Measurements from ENCODE around the gene UNC13D.

Gene UNC13D

DNA sequence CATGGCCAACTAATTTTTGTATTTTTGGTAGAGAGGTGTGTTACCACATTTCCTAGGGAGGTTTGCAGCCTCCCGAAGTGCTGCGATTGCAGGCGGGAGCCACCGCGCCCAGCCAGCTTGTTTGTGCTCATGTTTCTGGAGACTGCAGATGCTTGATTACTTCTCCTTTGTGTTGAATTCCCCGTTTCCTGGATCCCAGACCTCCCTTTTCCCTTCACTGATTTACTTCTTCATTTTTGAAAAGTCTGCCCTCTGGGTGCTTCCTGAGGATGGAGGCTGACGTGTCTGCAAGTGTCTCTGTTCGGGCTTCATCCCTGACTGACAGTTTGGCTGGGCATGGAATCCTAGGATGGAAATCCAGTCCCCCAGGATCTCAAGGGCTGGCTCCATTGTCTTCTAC, 41.2 kb upstream of the UNC13D start:
- TF ChIP-seq GLIS3 (CRISPR knock-in tag; IDR thresholded peaks at IDR 0.05): no peak
- TF ChIP-seq BACH2 (CRISPR knock-in tag; IDR thresholded peaks at IDR 0.05; ENCODE audit: borderline replicate concordance): no peak
- ATAC-seq: no peak

DNA sequence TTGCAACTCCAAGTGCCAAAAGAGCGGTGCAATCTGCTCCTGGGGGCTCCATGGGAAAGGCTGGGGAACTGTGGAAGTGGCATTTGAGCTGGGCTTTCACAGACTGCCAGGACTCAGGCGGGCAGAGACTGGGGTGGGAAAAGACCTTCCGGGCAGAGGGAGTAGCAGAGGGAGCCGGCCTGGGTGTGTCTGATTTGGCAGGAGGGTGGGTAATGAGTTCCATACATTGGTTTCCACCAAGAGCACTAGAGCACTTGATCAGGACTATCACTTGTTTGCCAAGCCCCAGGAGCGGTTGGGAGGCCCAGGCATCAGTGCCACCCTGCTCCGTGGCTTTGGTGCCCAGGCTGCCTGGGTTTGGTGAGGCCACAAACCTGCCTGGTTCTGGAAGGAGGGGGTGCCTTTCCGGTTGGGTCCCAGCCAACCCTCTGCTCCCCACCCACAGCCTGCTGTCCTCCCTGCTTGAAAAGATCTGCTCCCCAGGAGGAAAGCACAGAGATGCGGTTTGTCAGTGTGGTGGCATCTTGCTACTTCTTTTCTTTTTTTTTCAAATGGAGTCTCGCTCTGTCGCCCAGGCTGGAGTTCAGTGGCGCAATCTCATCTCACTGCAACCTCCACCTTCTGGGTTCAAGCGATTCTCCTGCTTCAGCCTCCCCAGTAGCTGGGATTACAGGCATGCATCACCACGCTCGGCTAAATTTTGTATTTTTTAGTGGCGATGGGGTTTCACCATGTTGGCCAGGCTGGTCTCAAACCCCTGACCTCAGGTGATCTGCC, 37.7 kb upstream of the UNC13D start:
- TF ChIP-seq ZNF70 (CRISPR knock-in tag; IDR thresholded peaks at IDR 0.05) (no peak), OSR1 (CRISPR knock-in tag; IDR thresholded peaks at IDR 0.05) (no peak), SNAI2 (CRISPR knock-in tag; IDR thresholded peaks at IDR 0.05) (no peak), ZC3H10 (CRISPR knock-in tag; IDR thresholded peaks at IDR 0.05) (no peak), GLIS3 (CRISPR knock-in tag; IDR thresholded peaks at IDR 0.05) (no peak), ZNF565 (CRISPR knock-in tag; conservative IDR thresholded peaks at IDR 0.05; ENCODE audit: low read depth) (no peak), ISL1 (CRISPR knock-in tag; IDR thresholded peaks at IDR 0.05) (no peak), ESRRG (CRISPR knock-in tag; IDR thresholded peaks at IDR 0.05) (no peak), RARB (CRISPR knock-in tag; IDR thresholded peaks at IDR 0.05) (no peak), TCF4 (CRISPR knock-in tag; IDR thresholded peaks at IDR 0.05; ENCODE audit: borderline replicate concordance) (no peak), ARNTL (CRISPR knock-in tag; IDR thresholded peaks at IDR 0.05; ENCODE audit: borderline replicate concordance, low read depth) (no peak), ZFP30 (CRISPR knock-in tag; IDR thresholded peaks at IDR 0.05) (no peak), TOX (CRISPR knock-in tag; IDR thresholded peaks at IDR 0.05; ENCODE audit: borderline replicate concordance) (no peak), ZNF8 (CRISPR knock-in tag; IDR thresholded peaks at IDR 0.05) (no peak), PPARA (CRISPR knock-in tag; IDR thresholded peaks at IDR 0.05; ENCODE audit: borderline replicate concordance) (no peak)
- TF ChIP-seq, protein P1, sequence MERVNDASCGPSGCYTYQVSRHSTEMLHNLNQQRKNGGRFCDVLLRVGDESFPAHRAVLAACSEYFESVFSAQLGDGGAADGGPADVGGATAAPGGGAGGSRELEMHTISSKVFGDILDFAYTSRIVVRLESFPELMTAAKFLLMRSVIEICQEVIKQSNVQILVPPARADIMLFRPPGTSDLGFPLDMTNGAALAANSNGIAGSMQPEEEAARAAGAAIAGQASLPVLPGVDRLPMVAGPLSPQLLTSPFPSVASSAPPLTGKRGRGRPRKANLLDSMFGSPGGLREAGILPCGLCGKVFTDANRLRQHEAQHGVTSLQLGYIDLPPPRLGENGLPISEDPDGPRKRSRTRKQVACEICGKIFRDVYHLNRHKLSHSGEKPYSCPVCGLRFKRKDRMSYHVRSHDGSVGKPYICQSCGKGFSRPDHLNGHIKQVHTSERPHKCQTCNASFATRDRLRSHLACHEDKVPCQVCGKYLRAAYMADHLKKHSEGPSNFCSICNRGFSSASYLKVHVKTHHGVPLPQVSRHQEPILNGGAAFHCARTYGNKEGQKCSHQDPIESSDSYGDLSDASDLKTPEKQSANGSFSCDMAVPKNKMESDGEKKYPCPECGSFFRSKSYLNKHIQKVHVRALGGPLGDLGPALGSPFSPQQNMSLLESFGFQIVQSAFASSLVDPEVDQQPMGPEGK (CRISPR knock-in tag; IDR thresholded peaks at IDR 0.05; ENCODE audit: borderline replicate concordance): no peak
- no peak for ATAC-seq

DNA sequence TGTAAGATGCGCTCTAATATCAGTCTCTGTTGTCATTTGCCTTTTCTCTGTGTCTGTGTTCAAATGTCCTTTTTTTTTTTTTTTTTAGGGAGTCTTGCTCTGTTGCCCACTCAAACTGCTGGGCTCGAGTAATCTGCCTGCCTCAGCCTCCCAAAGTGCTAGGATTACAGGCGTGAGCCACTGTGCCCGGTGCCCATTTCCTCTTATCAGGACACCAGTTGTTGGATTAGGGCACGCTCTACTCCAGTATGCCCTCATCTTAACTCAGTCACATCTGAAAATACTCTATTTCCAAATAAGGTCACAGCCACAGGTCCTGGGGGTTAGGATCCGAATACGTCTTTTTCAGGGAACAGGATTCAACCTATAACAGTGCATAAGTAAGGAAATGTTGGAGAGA, 36.1 kb upstream of the UNC13D start:
- TF ChIP-seq GLIS3 (CRISPR knock-in tag; IDR thresholded peaks at IDR 0.05) (no peak), OSR1 (CRISPR knock-in tag; IDR thresholded peaks at IDR 0.05) (no peak), TOX (CRISPR knock-in tag; IDR thresholded peaks at IDR 0.05; ENCODE audit: borderline replicate concordance) (no peak), ISL1 (CRISPR knock-in tag; IDR thresholded peaks at IDR 0.05) (no peak), PPARA (CRISPR knock-in tag; IDR thresholded peaks at IDR 0.05; ENCODE audit: borderline replicate concordance) (no peak), ZFP30 (CRISPR knock-in tag; IDR thresholded peaks at IDR 0.05) (no peak), RARB (CRISPR knock-in tag; IDR thresholded peaks at IDR 0.05) (no peak), ZNF70 (CRISPR knock-in tag; IDR thresholded peaks at IDR 0.05) (no peak), SNAI2 (CRISPR knock-in tag; IDR thresholded peaks at IDR 0.05) (no peak), ZNF8 (CRISPR knock-in tag; IDR thresholded peaks at IDR 0.05) (no peak), CSDC2 (CRISPR knock-in tag; IDR thresholded peaks at IDR 0.05) (no peak)
- TF ChIP-seq, protein P1 (CRISPR knock-in tag; IDR thresholded peaks at IDR 0.05; ENCODE audit: borderline replicate concordance): no peak
- TF ChIP-seq, protein P2, sequence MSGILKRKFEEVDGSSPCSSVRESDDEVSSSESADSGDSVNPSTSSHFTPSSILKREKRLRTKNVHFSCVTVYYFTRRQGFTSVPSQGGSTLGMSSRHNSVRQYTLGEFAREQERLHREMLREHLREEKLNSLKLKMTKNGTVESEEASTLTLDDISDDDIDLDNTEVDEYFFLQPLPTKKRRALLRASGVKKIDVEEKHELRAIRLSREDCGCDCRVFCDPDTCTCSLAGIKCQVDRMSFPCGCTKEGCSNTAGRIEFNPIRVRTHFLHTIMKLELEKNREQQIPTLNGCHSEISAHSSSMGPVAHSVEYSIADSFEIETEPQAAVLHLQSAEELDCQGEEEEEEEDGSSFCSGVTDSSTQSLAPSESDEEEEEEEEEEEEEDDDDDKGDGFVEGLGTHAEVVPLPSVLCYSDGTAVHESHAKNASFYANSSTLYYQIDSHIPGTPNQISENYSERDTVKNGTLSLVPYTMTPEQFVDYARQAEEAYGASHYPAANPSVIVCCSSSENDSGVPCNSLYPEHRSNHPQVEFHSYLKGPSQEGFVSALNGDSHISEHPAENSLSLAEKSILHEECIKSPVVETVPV (CRISPR knock-in tag; IDR thresholded peaks at IDR 0.05): no peak
- TF ChIP-seq, protein P3, sequence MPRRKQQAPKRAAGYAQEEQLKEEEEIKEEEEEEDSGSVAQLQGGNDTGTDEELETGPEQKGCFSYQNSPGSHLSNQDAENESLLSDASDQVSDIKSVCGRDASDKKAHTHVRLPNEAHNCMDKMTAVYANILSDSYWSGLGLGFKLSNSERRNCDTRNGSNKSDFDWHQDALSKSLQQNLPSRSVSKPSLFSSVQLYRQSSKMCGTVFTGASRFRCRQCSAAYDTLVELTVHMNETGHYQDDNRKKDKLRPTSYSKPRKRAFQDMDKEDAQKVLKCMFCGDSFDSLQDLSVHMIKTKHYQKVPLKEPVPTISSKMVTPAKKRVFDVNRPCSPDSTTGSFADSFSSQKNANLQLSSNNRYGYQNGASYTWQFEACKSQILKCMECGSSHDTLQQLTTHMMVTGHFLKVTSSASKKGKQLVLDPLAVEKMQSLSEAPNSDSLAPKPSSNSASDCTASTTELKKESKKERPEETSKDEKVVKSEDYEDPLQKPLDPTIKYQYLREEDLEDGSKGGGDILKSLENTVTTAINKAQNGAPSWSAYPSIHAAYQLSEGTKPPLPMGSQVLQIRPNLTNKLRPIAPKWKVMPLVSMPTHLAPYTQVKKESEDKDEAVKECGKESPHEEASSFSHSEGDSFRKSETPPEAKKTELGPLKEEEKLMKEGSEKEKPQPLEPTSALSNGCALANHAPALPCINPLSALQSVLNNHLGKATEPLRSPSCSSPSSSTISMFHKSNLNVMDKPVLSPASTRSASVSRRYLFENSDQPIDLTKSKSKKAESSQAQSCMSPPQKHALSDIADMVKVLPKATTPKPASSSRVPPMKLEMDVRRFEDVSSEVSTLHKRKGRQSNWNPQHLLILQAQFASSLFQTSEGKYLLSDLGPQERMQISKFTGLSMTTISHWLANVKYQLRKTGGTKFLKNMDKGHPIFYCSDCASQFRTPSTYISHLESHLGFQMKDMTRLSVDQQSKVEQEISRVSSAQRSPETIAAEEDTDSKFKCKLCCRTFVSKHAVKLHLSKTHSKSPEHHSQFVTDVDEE (CRISPR knock-in tag; IDR thresholded peaks at IDR 0.05): no peak
- TF ChIP-seq, protein P4, sequence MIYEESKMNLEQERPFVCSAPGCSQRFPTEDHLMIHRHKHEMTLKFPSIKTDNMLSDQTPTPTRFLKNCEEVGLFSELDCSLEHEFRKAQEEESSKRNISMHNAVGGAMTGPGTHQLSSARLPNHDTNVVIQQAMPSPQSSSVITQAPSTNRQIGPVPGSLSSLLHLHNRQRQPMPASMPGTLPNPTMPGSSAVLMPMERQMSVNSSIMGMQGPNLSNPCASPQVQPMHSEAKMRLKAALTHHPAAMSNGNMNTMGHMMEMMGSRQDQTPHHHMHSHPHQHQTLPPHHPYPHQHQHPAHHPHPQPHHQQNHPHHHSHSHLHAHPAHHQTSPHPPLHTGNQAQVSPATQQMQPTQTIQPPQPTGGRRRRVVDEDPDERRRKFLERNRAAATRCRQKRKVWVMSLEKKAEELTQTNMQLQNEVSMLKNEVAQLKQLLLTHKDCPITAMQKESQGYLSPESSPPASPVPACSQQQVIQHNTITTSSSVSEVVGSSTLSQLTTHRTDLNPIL (CRISPR knock-in tag; IDR thresholded peaks at IDR 0.05; ENCODE audit: low read depth): no peak
- TF ChIP-seq, protein P5, sequence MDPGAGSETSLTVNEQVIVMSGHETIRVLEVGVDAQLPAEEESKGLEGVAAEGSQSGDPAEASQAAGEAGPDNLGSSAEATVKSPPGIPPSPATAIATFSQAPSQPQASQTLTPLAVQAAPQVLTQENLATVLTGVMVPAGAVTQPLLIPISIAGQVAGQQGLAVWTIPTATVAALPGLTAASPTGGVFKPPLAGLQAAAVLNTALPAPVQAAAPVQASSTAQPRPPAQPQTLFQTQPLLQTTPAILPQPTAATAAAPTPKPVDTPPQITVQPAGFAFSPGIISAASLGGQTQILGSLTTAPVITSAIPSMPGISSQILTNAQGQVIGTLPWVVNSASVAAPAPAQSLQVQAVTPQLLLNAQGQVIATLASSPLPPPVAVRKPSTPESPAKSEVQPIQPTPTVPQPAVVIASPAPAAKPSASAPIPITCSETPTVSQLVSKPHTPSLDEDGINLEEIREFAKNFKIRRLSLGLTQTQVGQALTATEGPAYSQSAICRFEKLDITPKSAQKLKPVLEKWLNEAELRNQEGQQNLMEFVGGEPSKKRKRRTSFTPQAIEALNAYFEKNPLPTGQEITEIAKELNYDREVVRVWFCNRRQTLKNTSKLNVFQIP (CRISPR knock-in tag; IDR thresholded peaks at IDR 0.05; ENCODE audit: borderline replicate concordance, low read depth): no peak
- ATAC-seq: no peak

Measured in SK-N-SH treated with all-trans-retinoic acid at 6 μM for 48 hours (cell line).